Activated gamma-delta T cell (primary cell): ENCODE data around the gene AGBL4.

Experiments used
- DNase-seq: peaks from one replicate; lab custom pipeline; 2025; lab: John Stamatoyannopoulos, UW

The AGBL4 gene

DNA sequence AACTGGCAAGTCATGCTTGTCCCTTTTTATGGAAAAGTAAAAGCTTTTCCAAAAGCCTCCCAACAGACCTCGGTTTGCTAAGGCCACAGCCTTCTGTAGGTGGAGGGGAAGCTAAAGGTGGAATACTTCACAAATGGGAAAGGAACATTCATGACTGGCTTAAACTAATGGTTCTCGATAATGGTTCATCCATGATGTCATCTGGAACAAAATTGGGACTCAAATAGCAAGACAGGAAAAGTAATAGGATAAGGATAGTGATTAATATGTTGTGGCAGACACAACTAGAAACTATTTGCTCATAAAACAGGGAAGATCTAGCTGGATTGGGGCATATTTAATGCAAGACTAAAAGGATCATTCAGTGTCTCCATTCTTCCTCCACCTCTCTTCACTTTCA, 1535.0 kb downstream of the AGBL4 start:
- no peak for DNase-seq
